Right forelimb (tissue), 1 donor: ENCODE data around the gene TNFRSF19.
"Not testable (repeated sequence)": the region's sequence is repeated elsewhere in the genome, so short reads cannot be mapped to it uniquely, and the experiment has no call there.

Experiments
- DNase-seq: peaks from one replicate; pipeline ENCODE4 v3.0.0-alpha.2; 2018

TNFRSF19 gene

GRCh38 chr13:23570099-23570920 lies at the start of gene TNFRSF19:
TNFRSF19 (plus strand) TSS chr13:23570412; CDS start chr13:23590184, 19,772 bp downstream.
- DNase-seq: peak; percentile 67

GRCh38 chr13:23529926-23530325 lies 40.3 kb upstream of the TNFRSF19 start:
- not testable (repeated sequence) for DNase-seq

- no peak for DNase-seq
Observed at GRCh38 chr13:23531446-23531845, 38.8 kb upstream of the TNFRSF19 start.

- DNase-seq: no peak
Observed at GRCh38 chr13:23534090-23534489, 36.1 kb upstream of the TNFRSF19 start.

GRCh38 chr13:23541221-23541824 lies 28.9 kb upstream of the TNFRSF19 start:
- no peak for DNase-seq

GRCh38 chr13:23544668-23545067 lies 25.5 kb upstream of the TNFRSF19 start:
- no peak for DNase-seq

- DNase-seq: peak; percentile 75
Observed at GRCh38 chr13:23547000-23547590, 23.1 kb upstream of the TNFRSF19 start.

- DNase-seq: no peak
Observed at GRCh38 chr13:23549724-23550123, 20.5 kb upstream of the TNFRSF19 start.

GRCh38 chr13:23550163-23550562 lies 20.0 kb upstream of the TNFRSF19 start:
- DNase-seq: no peak

GRCh38 chr13:23551213-23552008 lies 18.8 kb upstream of the TNFRSF19 start:
- no peak for DNase-seq

- no peak for DNase-seq
Observed at GRCh38 chr13:23552171-23552570, 18.0 kb upstream of the TNFRSF19 start.

- no peak for DNase-seq
Observed at GRCh38 chr13:23552661-23553060, 17.6 kb upstream of the TNFRSF19 start.

- DNase-seq: no peak
Observed at GRCh38 chr13:23554000-23554399, 16.2 kb upstream of the TNFRSF19 start.

GRCh38 chr13:23557043-23557442 lies 13.2 kb upstream of the TNFRSF19 start:
- no peak for DNase-seq

GRCh38 chr13:23557733-23558132 lies 12.5 kb upstream of the TNFRSF19 start:
- no peak for DNase-seq

GRCh38 chr13:23558675-23559536 lies 11.3 kb upstream of the TNFRSF19 start:
- DNase-seq: no peak

- DNase-seq: no peak
Observed at GRCh38 chr13:23560571-23561089, 9.6 kb upstream of the TNFRSF19 start.

GRCh38 chr13:23561261-23561660 lies 9.0 kb upstream of the TNFRSF19 start:
- no peak for DNase-seq

GRCh38 chr13:23563085-23563845 lies 6.9 kb upstream of the TNFRSF19 start:
- no peak for DNase-seq

GRCh38 chr13:23567906-23568460 lies 2.2 kb upstream of the TNFRSF19 start:
- no peak for DNase-seq

GRCh38 chr13:23570921-23571315 lies 706 bp downstream of the TNFRSF19 start:
- no peak for DNase-seq
